Endothelial cell of umbilical vein (primary cell): ENCODE data around the gene GAPDHS. TPM values are rescaled to one million over a fixed set of nuclear protein-coding genes. Genes with fewer than 3 reads are reported as not detected.

Source experiments
- BruUV-seq: library from RNA; stranded (reverse); fragments of 400-500 nt; replicated peaks from 2 replicates; lab custom pipeline; 2021; lab: Mats Ljungman, UMichigan
- CTCF ChIA-PET: fragments of 300-600, 350-600 bp; sonication (Branson Sonifier 250); formaldehyde crosslinking; loops from one replicate; lab custom pipeline; 2021; ENCODE audit warnings: antibody characterized with exemption, inconsistent platforms; lab: Charles Lee
- POLR2A ChIA-PET: fragments of 300-600, 350-600 bp; sonication (Branson Sonifier 250); formaldehyde crosslinking; loops from one replicate; lab custom pipeline; 2021; ENCODE audit warnings: antibody characterized with exemption, inconsistent platforms; lab: Charles Lee
- DNase-seq: peaks from one replicate; pipeline ENCODE4 v3.0.0-alpha.2; 2011; ENCODE audit warnings: low read depth, low spot score
- FAIRE-seq: peaks from 2 replicates; lab custom pipeline; 2011; peaks lifted over from hg19 to GRCh38; lab: Jason Lieb, UNC
- H2AFZ ChIP-seq: 2 replicates; pipeline ENCODE4 v1.6.0; 2012; ENCODE audit warnings: low read depth, low read length, control low read depth, inconsistent platforms
- H3K27ac ChIP-seq: 2 replicates; pipeline ENCODE4 v1.5.1; 2011; ENCODE audit warnings: low read depth, mild to moderate bottlenecking, control low read depth, low read length, moderate library complexity; ENCODE audit not compliant: insufficient read depth
- H3K27me3 ChIP-seq, 2 experiments: 2 replicates each; pipeline versions ENCODE4 v1.6.0 to v1.6.1; 2011; ENCODE audit warnings: low read length in 2 of 2, mixed read lengths in 1 of 2; ENCODE audit not compliant: control insufficient read depth in 2 of 2, insufficient read depth in 2 of 2
- H3K36me3 ChIP-seq, 2 experiments: 2 replicates in 1 of 2; 3 replicates in 1 of 2; pipeline ENCODE4 v1.5.1; 2011; ENCODE audit warnings: low read length in 2 of 2, mild to moderate bottlenecking in 1 of 2, moderate library complexity in 1 of 2; ENCODE audit not compliant: control insufficient read depth in 2 of 2, insufficient read depth in 2 of 2; ENCODE audit errors: extremely low read depth in 1 of 2
- H3K4me1 ChIP-seq: 3 replicates; pipeline ENCODE4 v1.5.1; 2011; ENCODE audit warnings: mild to moderate bottlenecking, low read length; ENCODE audit not compliant: control insufficient read depth, insufficient read depth; ENCODE audit errors: extremely low read depth
- H3K4me2 ChIP-seq: 2 replicates; pipeline ENCODE4 v1.6.1; 2011; ENCODE audit warnings: low read length, control low read depth, mixed read lengths; ENCODE audit not compliant: insufficient read depth
- H3K4me3 ChIP-seq, 3 experiments: fragments of 200-600 bp in 1 of 3; sonication (generic), shearing (Covaris generic) in 1 of 3; replicated peaks in 1 of 3; 2 replicates each; pipeline ENCODE4 v1.5.1; 2011 to 2016; ENCODE audit warnings: control low read depth in 3 of 3, low read length in 3 of 3, mild to moderate bottlenecking in 2 of 3, inconsistent platforms in 1 of 3, low read depth in 1 of 3, moderate library complexity in 1 of 3; ENCODE audit not compliant: insufficient read depth in 1 of 3
- H3K79me2 ChIP-seq: 2 replicates; pipeline ENCODE4 v1.6.0; 2012; ENCODE audit warnings: low read length, inconsistent platforms; ENCODE audit not compliant: control insufficient read depth, insufficient read depth
- H3K9ac ChIP-seq: replicated peaks from 2 replicates; pipeline ENCODE3; 2011; ENCODE audit warnings: low read length, control low read depth; ENCODE audit not compliant: insufficient read depth; ENCODE audit errors: extremely low read depth
- H3K9me1 ChIP-seq: replicated peaks from 3 replicates; pipeline ENCODE4 v1.6.0; 2011; ENCODE audit warnings: mild to moderate bottlenecking, low read length; ENCODE audit not compliant: control insufficient read depth, insufficient read depth; ENCODE audit errors: extremely low read depth
- H3K9me3 ChIP-seq: replicated peaks from 2 replicates; pipeline ENCODE4 v1.5.1; 2012; ENCODE audit warnings: low read length, inconsistent platforms; ENCODE audit not compliant: control insufficient read depth, insufficient read depth
- H4K20me1 ChIP-seq: replicated peaks from 2 replicates; pipeline ENCODE3; 2011; ENCODE audit warnings: mild to moderate bottlenecking, low read length; ENCODE audit not compliant: control insufficient read depth, insufficient read depth; ENCODE audit errors: extremely low read depth
- CTCF ChIP-seq, 2 donors: IDR thresholded peaks; 1 replicate in 1 of 2; 2 replicates in 1 of 2; pipeline ENCODE4 v1.5.1; 2011; ENCODE audit warnings: low read length in 2 of 2, mild to moderate bottlenecking in 2 of 2, moderate library complexity in 2 of 2, control low read depth in 1 of 2, inconsistent platforms in 1 of 2, low read depth in 1 of 2; ENCODE audit not compliant: insufficient read depth in 1 of 2; ENCODE audit errors: extremely low read depth in 1 of 2
- EZH2 ChIP-seq: IDR thresholded peaks from 2 replicates; pipeline ENCODE4 v1.6.1; 2012; ENCODE audit warnings: borderline replicate concordance, low read depth, mild to moderate bottlenecking, moderate library complexity, low read length, inconsistent platforms; ENCODE audit not compliant: severe bottlenecking
- FOS ChIP-seq: IDR thresholded peaks from 2 replicates; pipeline ENCODE4 v1.6.1; 2011; ENCODE audit warnings: mild to moderate bottlenecking, low read length, moderate library complexity, borderline replicate concordance; ENCODE audit not compliant: insufficient read depth
- GATA2 ChIP-seq: IDR thresholded peaks from 2 replicates; pipeline ENCODE4 v1.7.0; 2011; ENCODE audit warnings: low read depth, mild to moderate bottlenecking, moderate library complexity, mixed read lengths, low read length; ENCODE audit not compliant: insufficient read length, insufficient read depth
- JUN ChIP-seq: IDR thresholded peaks from 2 replicates; pipeline ENCODE4 v1.6.1; 2011; ENCODE audit warnings: borderline replicate concordance, low read depth; ENCODE audit not compliant: insufficient read length, insufficient read depth
- MYC ChIP-seq: IDR thresholded peaks from one replicate; pipeline ENCODE4 v1.6.1; 2011; ENCODE audit warnings: mild to moderate bottlenecking, low read depth, low read length
- POLR2A ChIP-seq: IDR thresholded peaks from 2 replicates; pipeline ENCODE4 v1.6.1; 2012; ENCODE audit warnings: low read depth, mild to moderate bottlenecking, control low read depth, low read length
- POLR2AphosphoS5 ChIP-seq: IDR thresholded peaks from 2 replicates; pipeline ENCODE4 v1.6.1; 2012; ENCODE audit warnings: low read depth, mild to moderate bottlenecking, control low read depth, low read length, moderate library complexity; ENCODE audit not compliant: insufficient read depth
- dilution Hi-C: fragments of 300-500 bp; cut with MboI; formaldehyde crosslinking; loops from one replicate; pipeline ENCODE4 v1.15.0; 2019; ENCODE audit warnings: low sequenced_read_pairs; ENCODE audit not compliant: extremely low pct_ligation_motif_present
- intact Hi-C: fragments of 100-400 bp; cut with micrococcal nuclease; formaldehyde crosslinking; loops from one replicate; pipeline ENCODE4 v1.10.0; 2022
- polyA plus RNA-seq, 4 experiments: library from polyadenylated mRNA; depleted of rRNA in 3 of 4; stranded (reverse) in 3 of 4; unstranded in 1 of 4; fragments of >200 nt; gene quantifications; 2 replicates each; pipeline versions ENCODE4 v1.2.1 to v1.2.3, GENCODE V29; 2011 to 2012; ENCODE audit warnings: missing spikeins in 1 of 4
- total RNA-seq: library from RNA; stranded (reverse); gene quantifications from 2 replicates; pipeline ENCODE4 v1.2.3, GENCODE V29; 2021
- TF ChIP-seq, protein P1 (sequence below): IDR thresholded peaks from 2 replicates; pipeline ENCODE4 v1.6.1; 2011; ENCODE audit not compliant: insufficient read depth, insufficient read length

Gene GAPDHS
- total and polyA plus RNA-seq, 2 donors (not counting 3 experiments of a cell fraction or from before 2014, with no cell fraction given) = not detected

DNA sequence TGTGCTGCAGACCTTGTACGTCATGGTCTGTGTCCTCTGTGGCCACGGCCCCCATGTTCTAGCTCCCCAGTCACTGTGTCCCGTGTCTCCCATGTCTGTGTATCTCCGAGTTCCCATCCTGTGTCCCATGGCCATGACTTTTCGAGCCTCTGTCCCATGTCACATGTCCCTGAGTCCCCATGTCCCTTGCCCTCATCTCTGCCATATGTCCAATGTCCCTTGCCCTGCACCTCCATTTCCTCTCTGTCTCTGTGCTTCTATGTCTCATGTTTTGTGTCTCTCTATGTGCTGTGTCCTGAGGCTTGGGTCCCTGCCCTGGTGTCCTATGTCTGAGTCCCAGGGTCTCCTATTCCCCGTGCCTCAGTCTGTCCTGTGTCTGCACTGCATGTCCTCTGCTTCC is 28.2 kb downstream of the GAPDHS start:
- H3K4me1 ChIP-seq = no peaks in the 10 kb centered on the region
- FAIRE-seq (no peak), DNase-seq (no peak)
- H3K4me3 ChIP-seq = no peak overlapping the region
- intact Hi-C loops = no loop called here
- H3K9ac ChIP-seq = no peak overlapping the region
- no peaks in the 10 kb centered on the region for H4K20me1 ChIP-seq
- no peaks in the 10 kb centered on the region for H3K79me2 ChIP-seq
- ChIA-PET POLR2A (no interaction called here), CTCF (no interaction called here)
- H3K27me3 ChIP-seq = peaks cover 0 to 4% of the 10 kb centered on the region in 2 experiments
- BruUV-seq = no TSS peak
- no peak overlapping the region for H2AFZ ChIP-seq
- no peak overlapping the region for H3K27ac ChIP-seq
- H3K36me3 ChIP-seq = no peaks in the 10 kb centered on the region
- no peaks in the 10 kb centered on the region for H3K9me1 ChIP-seq
- no peak for TF ChIP-seq CTCF (IDR thresholded peaks at IDR 0.05; ENCODE audit: extremely low read depth in 1 of 2, insufficient read depth in 1 of 2, low read depth in 1 of 2, low read length in 2 of 2)
- TF ChIP-seq, protein P1, sequence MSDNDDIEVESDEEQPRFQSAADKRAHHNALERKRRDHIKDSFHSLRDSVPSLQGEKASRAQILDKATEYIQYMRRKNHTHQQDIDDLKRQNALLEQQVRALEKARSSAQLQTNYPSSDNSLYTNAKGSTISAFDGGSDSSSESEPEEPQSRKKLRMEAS = no peak
- no peak for TF ChIP-seq MYC
- TF ChIP-seq GATA2 = no peak
- TF ChIP-seq FOS = no peak
- no peak for TF ChIP-seq POLR2A
- no peak for TF ChIP-seq JUN
- TF ChIP-seq EZH2 = no peak
- no peak for TF ChIP-seq POLR2AphosphoS5
- dilution Hi-C loops = no loop called here
- H3K4me2 ChIP-seq = no peak overlapping the region
- H3K9me3 ChIP-seq = no peaks in the 10 kb centered on the region
